H9 (cell line): ENCODE data around the gene GATA6. TPM values are rescaled to one million over a fixed set of nuclear protein-coding genes. Genes with fewer than 3 reads are reported as not detected.

Source experiments
- DNase-seq: peaks from one replicate; pipeline ENCODE4 v3.0.0-alpha.2; 2017
- H2AFZ ChIP-seq: one replicate; pipeline ENCODE4 v1.6.1; 2013; ENCODE audit warnings: mild to moderate bottlenecking, low read length, control low read depth, moderate library complexity
- H2AK5ac ChIP-seq: 2 replicates; pipeline ENCODE4 v1.6.1; 2013; ENCODE audit warnings: low read length, control low read depth, mixed read lengths; ENCODE audit not compliant: insufficient read length
- H2BK120ac ChIP-seq: one replicate; pipeline ENCODE4 v1.6.1; 2013; ENCODE audit warnings: low read depth, mild to moderate bottlenecking, low read length, control low read depth, inconsistent platforms; ENCODE audit not compliant: poor library complexity, severe bottlenecking
- H2BK12ac ChIP-seq: 2 replicates; pipeline ENCODE4 v1.6.1; 2013; ENCODE audit warnings: low read length, control low read depth, mixed read lengths, low read depth; ENCODE audit not compliant: insufficient read length
- H2BK15ac ChIP-seq: 2 replicates; pipeline ENCODE4 v1.6.1; 2013; ENCODE audit warnings: low read depth, low read length, control low read depth
- H2BK20ac ChIP-seq: one replicate; pipeline ENCODE4 v1.6.1; 2013; ENCODE audit warnings: low read depth, mild to moderate bottlenecking, low read length, control low read depth, inconsistent platforms; ENCODE audit not compliant: poor library complexity, severe bottlenecking
- H2BK5ac ChIP-seq: 2 replicates; pipeline ENCODE4 v1.6.1; 2013; ENCODE audit warnings: low read length, control low read depth, mixed read lengths; ENCODE audit not compliant: insufficient read length
- H3K14ac ChIP-seq: 2 replicates; pipeline ENCODE4 v1.6.1; 2013; ENCODE audit warnings: low read length, control low read depth; ENCODE audit not compliant: insufficient read depth
- H3K18ac ChIP-seq: 2 replicates; pipeline ENCODE4 v1.6.1; 2013; ENCODE audit warnings: low read depth, mild to moderate bottlenecking, mixed read lengths, low read length, control low read depth; ENCODE audit not compliant: insufficient read length
- H3K23ac ChIP-seq: 2 replicates; pipeline ENCODE4 v1.6.1; 2013; ENCODE audit warnings: low read length, control low read depth, mixed read lengths, low read depth; ENCODE audit not compliant: insufficient read length
- H3K23me2 ChIP-seq: 2 replicates; pipeline ENCODE4 v1.6.1; 2013; ENCODE audit warnings: low read depth, mild to moderate bottlenecking, mixed read lengths, low read length, control low read depth; ENCODE audit not compliant: insufficient read length, poor library complexity, severe bottlenecking
- H3K27ac ChIP-seq: 2 replicates; pipeline ENCODE4 v1.5.1; 2013; ENCODE audit warnings: low read length, control low read depth, mixed read lengths, low read depth; ENCODE audit not compliant: insufficient read length
- H3K27me3 ChIP-seq: 2 replicates; pipeline ENCODE4 v1.6.1; 2013; ENCODE audit warnings: low read length, control low read depth, inconsistent platforms; ENCODE audit not compliant: insufficient read depth
- H3K4ac ChIP-seq: 2 replicates; pipeline ENCODE4 v1.6.1; 2013; ENCODE audit warnings: low read depth, mild to moderate bottlenecking, control low read depth, inconsistent platforms, low read length, moderate library complexity
- H3K4me1 ChIP-seq: 2 replicates; pipeline ENCODE4 v1.6.1; 2013; ENCODE audit warnings: low read length, control low read depth, inconsistent platforms; ENCODE audit not compliant: insufficient read depth
- H3K4me2 ChIP-seq: 2 replicates; pipeline ENCODE4 v1.6.1; 2013; ENCODE audit warnings: low read length, control low read depth, mixed read lengths; ENCODE audit not compliant: insufficient read length, insufficient read depth
- H3K56ac ChIP-seq: 2 replicates; pipeline ENCODE4 v1.6.1; 2013; ENCODE audit warnings: low read depth, mild to moderate bottlenecking, mixed read lengths, low read length, control low read depth; ENCODE audit not compliant: insufficient read length
- H3K79me1 ChIP-seq: 2 replicates; pipeline ENCODE4 v1.6.1; 2013; ENCODE audit warnings: low read depth, mild to moderate bottlenecking, moderate library complexity, low read length, control low read depth, inconsistent platforms; ENCODE audit not compliant: insufficient read depth, poor library complexity, severe bottlenecking
- H3K79me2 ChIP-seq: 2 replicates; pipeline ENCODE4 v1.6.1; 2013; ENCODE audit warnings: low read length, control low read depth, inconsistent platforms; ENCODE audit not compliant: insufficient read depth
- H3K9ac ChIP-seq: 2 replicates; pipeline ENCODE4 v1.6.1; 2013; ENCODE audit warnings: low read length, control low read depth, mixed read lengths; ENCODE audit not compliant: insufficient read length; ENCODE audit errors: extremely low read depth
- H3K9me3 ChIP-seq: one replicate; pipeline ENCODE4 v1.6.1; 2013; ENCODE audit warnings: low read depth, low read length, inconsistent platforms; ENCODE audit not compliant: control insufficient read depth
- H3T11ph ChIP-seq: one replicate; pipeline ENCODE4 v1.6.1; 2013; ENCODE audit warnings: mild to moderate bottlenecking, low read length, control low read depth, inconsistent platforms
- H4K20me1 ChIP-seq: one replicate; pipeline ENCODE4 v1.6.1; 2013; ENCODE audit not compliant: control insufficient read depth, insufficient read length, insufficient read depth
- H4K5ac ChIP-seq: 2 replicates; pipeline ENCODE4 v1.6.1; 2013; ENCODE audit warnings: low read depth, mild to moderate bottlenecking, mixed read lengths, low read length, control low read depth; ENCODE audit not compliant: insufficient read length
- H4K8ac ChIP-seq: replicated peaks from 2 replicates; pipeline ENCODE4 v1.6.1; 2013; ENCODE audit warnings: low read length, control low read depth, mixed read lengths, low read depth; ENCODE audit not compliant: insufficient read length
- H4K91ac ChIP-seq: 2 replicates; pipeline ENCODE4 v1.6.1; 2013; ENCODE audit warnings: low read depth, mild to moderate bottlenecking, moderate library complexity, mixed read lengths, low read length, control low read depth; ENCODE audit not compliant: insufficient read length
- H3K27ac Mint-ChIP-seq, 3 experiments: 2 replicates in 2 of 3; 3 replicates in 1 of 3; pipeline ENCODE4 v1.8.0; 2020 to 2021; ENCODE audit warnings: mixed read lengths in 3 of 3, mild to moderate bottlenecking in 1 of 3, moderate library complexity in 1 of 3
- H3K27me3 Mint-ChIP-seq: 2 replicates; pipeline ENCODE4 v1.8.0; 2021; ENCODE audit warnings: low read depth, mild to moderate bottlenecking, moderate library complexity, mixed read lengths
- H3K36me3 Mint-ChIP-seq, 3 experiments: 2 replicates in 2 of 3; 3 replicates in 1 of 3; pipeline ENCODE4 v1.8.0; 2020 to 2021; ENCODE audit warnings: low read depth in 3 of 3, mixed read lengths in 3 of 3; ENCODE audit not compliant: insufficient read depth in 1 of 3
- H3K4me1 Mint-ChIP-seq, 2 experiments: 2 replicates each; pipeline ENCODE4 v1.8.0; 2020; ENCODE audit warnings: mixed read lengths in 2 of 2
- H3K4me3 Mint-ChIP-seq, 2 experiments: 2 replicates in 1 of 2; 3 replicates in 1 of 2; pipeline ENCODE4 v1.8.0; 2020 to 2021; ENCODE audit warnings: mild to moderate bottlenecking in 2 of 2, mixed read lengths in 2 of 2, moderate library complexity in 1 of 2
- H3K9me3 Mint-ChIP-seq, 2 experiments: 2 replicates in 1 of 2; 3 replicates in 1 of 2; pipeline ENCODE4 v1.8.0; 2020; ENCODE audit warnings: mild to moderate bottlenecking in 2 of 2, mixed read lengths in 2 of 2, moderate library complexity in 1 of 2
- WGBS: extraction: QIAGEN DNeasy Blood & Tissue Kit; methylation state at CpG from one replicate; pipeline ENCODE4 v1.1.7; 2013; ENCODE audit warnings: missing lambda C conversion rate, low lambda C conversion rate, mixed read lengths; ENCODE audit not compliant: insufficient read length; ENCODE audit errors: extremely low coverage; 5-methylcytosine and 5-hydroxymethylcytosine counted together
- total RNA-seq: library from RNA; stranded (reverse); gene quantifications from 2 replicates; pipeline ENCODE4 v1.2.1, GENCODE V29; 2021
- TF ChIP-seq, protein P1 (sequence below): fragments of 200-600 bp; sonication (generic); conservative IDR thresholded peaks from 3 replicates; pipeline ENCODE4 v1.8.0; 2021; ENCODE audit warnings: antibody characterized with exemption, mild to moderate bottlenecking

The GATA6 gene
- total RNA-seq, 1 experiment from 2014 or later: not detected

DNA sequence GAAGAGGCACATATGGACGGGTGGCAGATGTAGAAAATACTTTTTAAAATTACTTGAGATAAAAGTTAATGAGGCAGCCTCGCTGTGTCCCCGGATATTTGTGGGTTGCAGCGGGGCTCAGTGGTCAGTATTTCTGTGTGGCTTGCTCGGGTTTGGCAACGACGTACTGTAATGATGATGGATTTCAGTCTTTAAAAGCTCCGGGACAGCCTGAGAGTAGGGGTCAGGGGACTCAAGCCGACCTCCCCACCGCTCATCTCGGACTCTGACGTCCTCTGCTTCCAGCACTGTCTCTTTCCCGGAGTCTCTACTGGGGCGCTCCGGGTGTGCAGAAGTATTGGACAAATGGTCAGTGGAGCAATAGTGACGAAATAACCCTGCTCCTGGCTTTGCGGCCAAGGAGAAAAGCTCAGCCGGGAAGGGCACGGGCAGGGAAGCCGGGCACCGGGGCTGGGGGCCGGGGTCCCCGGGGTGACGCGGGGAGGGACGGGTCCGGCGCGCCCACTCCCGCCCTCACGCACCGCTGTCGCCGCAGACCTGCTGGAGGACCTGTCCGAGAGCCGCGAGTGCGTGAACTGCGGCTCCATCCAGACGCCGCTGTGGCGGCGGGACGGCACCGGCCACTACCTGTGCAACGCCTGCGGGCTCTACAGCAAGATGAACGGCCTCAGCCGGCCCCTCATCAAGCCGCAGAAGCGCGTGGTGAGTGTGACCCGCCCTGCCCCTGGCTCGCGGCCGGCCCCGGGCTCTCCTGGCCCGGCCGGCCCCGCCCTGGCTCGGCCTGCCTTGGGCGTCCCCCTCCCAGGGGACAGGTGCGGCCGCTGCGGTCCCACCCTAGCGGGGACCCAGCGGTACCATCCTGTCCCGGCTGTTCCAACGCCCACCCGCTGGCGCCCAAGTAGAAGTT lies 7.3 kb downstream of the GATA6 start:
- H3K9me3 ChIP-seq: no peaks in the 10 kb centered on the region
- no peak overlapping the region for H4K91ac ChIP-seq
- H3K23ac ChIP-seq: no peak overlapping the region
- no peak overlapping the region for H4K8ac ChIP-seq
- H3K4me2 ChIP-seq: peak overlapping the region; percentile 45
- peaks cover 4 to 22% of the 10 kb centered on the region in 2 experiments; a peak in 3 of 5 replicates for H3K9me3 Mint-ChIP-seq
- no peaks in the 10 kb centered on the region for H4K20me1 ChIP-seq
- H3K9ac ChIP-seq: no peak overlapping the region
- H3K4me1 Mint-ChIP-seq: peaks cover 0 to 14% of the 10 kb centered on the region in 2 experiments; a peak in 2 of 4 replicates
- H3K4me1 ChIP-seq: no peaks in the 10 kb centered on the region
- H3K23me2 ChIP-seq: peaks cover 4% of the 10 kb centered on the region
- no peak overlapping the region for H3K4ac ChIP-seq
- H2BK15ac ChIP-seq: no peak overlapping the region
- DNase-seq: peak; percentile 48
- no peak overlapping the region for H3T11ph ChIP-seq
- H3K36me3 Mint-ChIP-seq: no peaks in the 10 kb centered on the region
- H3K4me3 Mint-ChIP-seq: peak overlapping the region in 1 of 2 experiments; percentile 66; a peak in 3 of 5 replicates
- WGBS: no CpG with 5 or more reads among the region's 71 CpGs
- no peak overlapping the region for H3K56ac ChIP-seq
- H3K27ac ChIP-seq: no peak overlapping the region
- peaks cover 75% of the 10 kb centered on the region for H3K27me3 ChIP-seq
- no peak overlapping the region for H2BK12ac ChIP-seq
- no peak overlapping the region for H2BK5ac ChIP-seq
- no peaks in the 10 kb centered on the region for H3K79me1 ChIP-seq
- no peaks in the 10 kb centered on the region for H3K79me2 ChIP-seq
- no peak overlapping the region for H2BK20ac ChIP-seq
- H3K27me3 Mint-ChIP-seq: peaks cover 96% of the 10 kb centered on the region
- H3K27ac Mint-ChIP-seq: no peak overlapping the region
- no peak overlapping the region for H3K18ac ChIP-seq
- no peak overlapping the region for H2BK120ac ChIP-seq
- no peak overlapping the region for H4K5ac ChIP-seq
- H2AK5ac ChIP-seq: no peak overlapping the region
- TF ChIP-seq, protein P1, sequence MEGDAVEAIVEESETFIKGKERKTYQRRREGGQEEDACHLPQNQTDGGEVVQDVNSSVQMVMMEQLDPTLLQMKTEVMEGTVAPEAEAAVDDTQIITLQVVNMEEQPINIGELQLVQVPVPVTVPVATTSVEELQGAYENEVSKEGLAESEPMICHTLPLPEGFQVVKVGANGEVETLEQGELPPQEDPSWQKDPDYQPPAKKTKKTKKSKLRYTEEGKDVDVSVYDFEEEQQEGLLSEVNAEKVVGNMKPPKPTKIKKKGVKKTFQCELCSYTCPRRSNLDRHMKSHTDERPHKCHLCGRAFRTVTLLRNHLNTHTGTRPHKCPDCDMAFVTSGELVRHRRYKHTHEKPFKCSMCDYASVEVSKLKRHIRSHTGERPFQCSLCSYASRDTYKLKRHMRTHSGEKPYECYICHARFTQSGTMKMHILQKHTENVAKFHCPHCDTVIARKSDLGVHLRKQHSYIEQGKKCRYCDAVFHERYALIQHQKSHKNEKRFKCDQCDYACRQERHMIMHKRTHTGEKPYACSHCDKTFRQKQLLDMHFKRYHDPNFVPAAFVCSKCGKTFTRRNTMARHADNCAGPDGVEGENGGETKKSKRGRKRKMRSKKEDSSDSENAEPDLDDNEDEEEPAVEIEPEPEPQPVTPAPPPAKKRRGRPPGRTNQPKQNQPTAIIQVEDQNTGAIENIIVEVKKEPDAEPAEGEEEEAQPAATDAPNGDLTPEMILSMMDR: no peak
- no peak overlapping the region for H2AFZ ChIP-seq
- H3K14ac ChIP-seq: no peak overlapping the region
